ENCODE data around the gene CFAP206. TPM values are rescaled to one million over a fixed set of nuclear protein-coding genes. Genes with fewer than 3 reads are reported as not detected.

The CFAP206 gene
- total RNA-seq, result under 1 TPM; 0.26 to 0.39 TPM

- Histone ChIP-seq H3K9me3 (no peaks in the 10 kb centered on the region), H3K27ac (peak within 1 kb of the TSS; percentile 79 to 84), H3K27me3 (no peaks in the 10 kb centered on the region), H3K4me3 (peak within 1 kb of the TSS; percentile 73 to 97), H3K4me1 (peaks cover 0 to 6% of the 10 kb centered on the region in 2 donors), H3K36me3 (no peaks in the 10 kb centered on the region)
- peak; percentile 75 for DNase-seq (ENCODE audit: low spot score)
- TF ChIP-seq, protein P1, sequence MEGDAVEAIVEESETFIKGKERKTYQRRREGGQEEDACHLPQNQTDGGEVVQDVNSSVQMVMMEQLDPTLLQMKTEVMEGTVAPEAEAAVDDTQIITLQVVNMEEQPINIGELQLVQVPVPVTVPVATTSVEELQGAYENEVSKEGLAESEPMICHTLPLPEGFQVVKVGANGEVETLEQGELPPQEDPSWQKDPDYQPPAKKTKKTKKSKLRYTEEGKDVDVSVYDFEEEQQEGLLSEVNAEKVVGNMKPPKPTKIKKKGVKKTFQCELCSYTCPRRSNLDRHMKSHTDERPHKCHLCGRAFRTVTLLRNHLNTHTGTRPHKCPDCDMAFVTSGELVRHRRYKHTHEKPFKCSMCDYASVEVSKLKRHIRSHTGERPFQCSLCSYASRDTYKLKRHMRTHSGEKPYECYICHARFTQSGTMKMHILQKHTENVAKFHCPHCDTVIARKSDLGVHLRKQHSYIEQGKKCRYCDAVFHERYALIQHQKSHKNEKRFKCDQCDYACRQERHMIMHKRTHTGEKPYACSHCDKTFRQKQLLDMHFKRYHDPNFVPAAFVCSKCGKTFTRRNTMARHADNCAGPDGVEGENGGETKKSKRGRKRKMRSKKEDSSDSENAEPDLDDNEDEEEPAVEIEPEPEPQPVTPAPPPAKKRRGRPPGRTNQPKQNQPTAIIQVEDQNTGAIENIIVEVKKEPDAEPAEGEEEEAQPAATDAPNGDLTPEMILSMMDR (IDR thresholded peaks at IDR 0.05), result peak in 1 of 2 donors; percentile 26
Measured at GRCh38 chr6:87407901-87408720, at the start of gene CFAP206. Gene CFAP206 (plus strand): TSS chr6:87407972. CDS start chr6:87409840, 1,868 bp downstream.

DNA sequence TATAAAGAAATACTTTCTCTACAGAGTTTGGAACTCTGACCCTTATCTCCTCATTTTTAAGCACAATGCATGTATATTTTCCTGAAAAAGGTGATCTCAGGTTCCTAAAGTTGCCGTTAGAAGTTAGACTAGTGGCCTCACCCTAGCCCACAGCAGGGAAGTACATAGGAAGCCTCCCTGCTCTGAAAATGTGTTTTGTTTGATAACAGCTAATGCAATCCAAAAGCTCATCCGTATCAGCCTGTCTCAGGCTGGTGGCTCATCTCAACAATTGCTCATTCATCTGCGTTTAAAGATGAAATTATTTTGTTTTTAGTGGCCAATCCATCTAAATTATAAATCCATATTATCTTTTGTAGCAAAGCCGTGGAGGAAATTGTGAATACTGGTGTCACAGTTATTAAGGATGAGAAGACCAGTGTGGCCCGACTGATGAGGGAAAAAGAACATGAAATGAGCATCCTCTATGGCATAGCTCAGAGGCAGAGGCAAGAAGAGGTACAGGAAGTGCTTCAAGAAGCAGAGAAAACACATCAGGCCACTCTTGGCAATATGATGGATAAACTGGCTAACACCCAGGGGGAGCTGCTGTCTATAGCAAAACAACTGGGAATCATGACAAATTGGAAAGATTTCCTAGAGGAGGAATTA, 43.0 kb upstream of the CFAP206 start:
- Histone ChIP-seq H3K4me1 (no peaks in the 10 kb centered on the region), H3K36me3 (no peaks in the 10 kb centered on the region), H3K4me3 (no peak overlapping the region), H3K27ac (no peak overlapping the region), H3K9me3 (no peaks in the 10 kb centered on the region), H3K27me3 (no peaks in the 10 kb centered on the region)
- TF ChIP-seq, protein P1 (IDR thresholded peaks at IDR 0.05), result no peak
- no peak for DNase-seq (ENCODE audit: low spot score)

DNA sequence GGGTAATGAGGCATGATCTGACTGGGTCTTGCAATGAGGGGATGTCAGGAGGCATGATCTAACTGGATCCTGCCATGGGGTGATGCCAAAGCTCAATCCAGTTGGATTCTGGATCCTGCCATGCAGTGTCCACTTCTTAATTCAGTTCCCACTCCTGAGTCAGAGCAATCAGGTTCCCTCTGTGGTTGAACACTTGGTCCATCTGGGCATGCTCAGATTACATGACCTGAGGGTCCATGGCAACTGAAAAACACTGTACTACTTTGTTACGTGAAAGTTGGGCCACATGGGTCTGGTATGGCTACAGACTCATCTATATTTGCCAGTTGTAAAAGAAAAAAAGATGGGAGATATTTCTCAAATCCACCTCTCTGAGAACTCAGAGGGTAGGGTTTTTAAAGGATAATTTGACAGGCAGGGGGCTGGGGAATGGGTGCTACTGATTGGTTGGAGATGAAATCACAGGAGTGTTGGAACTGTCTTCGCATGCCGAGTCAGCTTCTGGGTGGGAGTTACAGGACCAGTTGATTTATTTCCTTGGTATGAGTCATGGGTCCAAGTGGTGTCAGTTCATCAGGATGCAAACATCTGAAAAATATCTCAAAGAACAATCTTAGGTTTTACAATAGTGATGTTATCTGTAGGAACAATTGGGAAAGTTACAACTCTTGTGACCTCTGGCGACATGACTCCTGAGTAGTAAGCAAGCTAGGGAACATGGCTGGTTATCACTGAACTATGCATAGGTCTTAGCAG, 41.5 kb upstream of the CFAP206 start:
- H3K4me1 ChIP-seq, result no peaks in the 10 kb centered on the region
- no peak overlapping the region for H3K4me3 ChIP-seq
- TF ChIP-seq, protein P1 (IDR thresholded peaks at IDR 0.05), result no peak
- no peaks in the 10 kb centered on the region for H3K36me3 ChIP-seq
- no peaks in the 10 kb centered on the region for H3K9me3 ChIP-seq
- no peak overlapping the region for H3K27ac ChIP-seq
- H3K27me3 ChIP-seq, result no peaks in the 10 kb centered on the region
- DNase-seq (ENCODE audit: low spot score), result no peak

DNA sequence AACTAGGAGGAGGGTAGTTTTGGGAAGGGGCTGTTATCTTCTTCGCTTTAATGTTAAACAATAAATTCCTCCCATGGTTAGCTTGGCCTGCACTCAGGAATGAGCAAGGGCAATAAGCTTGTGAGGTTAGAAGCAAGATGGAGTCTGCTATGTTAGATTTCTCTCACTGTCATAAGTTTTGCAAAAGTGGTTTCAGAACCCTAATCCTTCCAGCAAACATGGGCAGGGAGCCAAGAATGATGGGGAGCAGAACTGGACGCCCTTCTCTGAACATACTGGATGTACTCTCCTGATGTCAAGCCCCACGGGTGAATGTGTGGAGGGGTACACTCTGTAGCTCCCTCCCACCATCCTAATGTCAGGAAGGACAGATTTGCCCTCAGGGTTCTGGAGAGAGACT, 40.9 kb upstream of the CFAP206 start:
- DNase-seq (ENCODE audit: low spot score), result no peak
- Histone ChIP-seq H3K27me3 (no peaks in the 10 kb centered on the region), H3K9me3 (no peaks in the 10 kb centered on the region), H3K4me3 (no peak overlapping the region), H3K4me1 (no peaks in the 10 kb centered on the region), H3K36me3 (no peaks in the 10 kb centered on the region), H3K27ac (no peak overlapping the region)
- TF ChIP-seq, protein P1 (IDR thresholded peaks at IDR 0.05), result no peak

- TF ChIP-seq, protein P1 (IDR thresholded peaks at IDR 0.05), result no peak
- peaks cover 11% of the 10 kb centered on the region for H3K36me3 ChIP-seq
- no peaks in the 10 kb centered on the region for H3K9me3 ChIP-seq
- no peak overlapping the region for H3K27ac ChIP-seq
- DNase-seq (ENCODE audit: low spot score), result no peak
- H3K4me1 ChIP-seq, result no peaks in the 10 kb centered on the region
- no peak overlapping the region for H3K4me3 ChIP-seq
- H3K27me3 ChIP-seq, result no peaks in the 10 kb centered on the region
Measured at GRCh38 chr6:87373377-87373776, 34.4 kb upstream of the CFAP206 start.

Data from right atrium auricular region (tissue), 2 donors.